HG03280 (cell line): Measurements from ENCODE around the gene NRN1L.
A peak's percentile ranks its signal among the peaks of the same experiment; 100 is the strongest.

Source experiments
- ATAC-seq: cut with Tn5 transposase; IDR thresholded peaks from one replicate; pipeline ENCODE4 v1.9.1; 2021; ENCODE audit warnings: mild to moderate bottlenecking, moderate library complexity; ENCODE audit not compliant: unreplicated experiment

Gene NRN1L

GRCh38 chr16:67934306-67935100 is 49.8 kb downstream of the NRN1L start:
- ATAC-seq = no peak

GRCh38 chr16:67935101-67935401 is 50.4 kb downstream of the NRN1L start:
- no peak for ATAC-seq

GRCh38 chr16:67935402-67936123 is 50.9 kb downstream of the NRN1L start:
- ATAC-seq = peak; percentile 91
